ENCODE measurements around the gene DEXI. TPM values are rescaled to one million over a fixed set of nuclear protein-coding genes. Genes with fewer than 3 reads are reported as not detected.
A peak's percentile ranks its signal among the peaks of the same experiment; 100 is the strongest.
"Not testable (repeated sequence)": the region's sequence is repeated elsewhere in the genome, so short reads cannot be mapped to it uniquely, and the experiment has no call there.

DEXI gene
- total RNA-seq, 4 donors from 2014 or later = 56.8 to 71.5 (median 64.5) TPM

DNA sequence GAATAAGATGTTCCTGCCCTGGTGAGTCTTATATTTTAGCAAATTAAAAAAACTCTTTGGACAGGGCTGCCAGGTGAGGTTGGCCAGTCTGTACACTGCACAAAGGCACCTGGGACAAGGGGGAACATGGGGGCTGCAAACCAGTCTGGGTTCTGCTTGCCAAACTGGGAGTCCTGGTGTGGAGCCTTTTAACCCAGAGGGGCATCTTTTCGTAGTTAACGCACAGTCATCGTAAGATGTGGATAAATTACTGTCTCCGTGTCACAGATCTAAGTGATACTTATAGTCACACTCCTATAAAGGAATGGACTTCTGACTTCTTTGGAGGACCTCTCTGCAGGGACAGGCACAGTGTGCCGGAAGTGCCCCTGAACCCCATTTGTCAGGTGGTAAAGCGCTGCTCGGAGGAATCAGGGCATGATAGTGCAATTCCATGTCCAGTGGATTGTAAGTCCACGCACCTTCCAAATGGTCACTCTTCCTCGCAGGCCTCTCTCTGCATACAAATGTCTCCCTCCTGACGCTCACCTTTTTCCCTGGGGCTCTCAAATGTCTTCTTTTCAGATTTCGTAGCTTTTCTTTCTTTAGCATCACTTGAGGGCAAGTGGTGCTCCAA lies 14.7 kb downstream of the DEXI start:
- ATAC-seq (ENCODE audit: low FRiP score) (no peak), DNase-seq (ENCODE audit: low spot score) (no peak)
- TF ChIP-seq, protein P1, sequence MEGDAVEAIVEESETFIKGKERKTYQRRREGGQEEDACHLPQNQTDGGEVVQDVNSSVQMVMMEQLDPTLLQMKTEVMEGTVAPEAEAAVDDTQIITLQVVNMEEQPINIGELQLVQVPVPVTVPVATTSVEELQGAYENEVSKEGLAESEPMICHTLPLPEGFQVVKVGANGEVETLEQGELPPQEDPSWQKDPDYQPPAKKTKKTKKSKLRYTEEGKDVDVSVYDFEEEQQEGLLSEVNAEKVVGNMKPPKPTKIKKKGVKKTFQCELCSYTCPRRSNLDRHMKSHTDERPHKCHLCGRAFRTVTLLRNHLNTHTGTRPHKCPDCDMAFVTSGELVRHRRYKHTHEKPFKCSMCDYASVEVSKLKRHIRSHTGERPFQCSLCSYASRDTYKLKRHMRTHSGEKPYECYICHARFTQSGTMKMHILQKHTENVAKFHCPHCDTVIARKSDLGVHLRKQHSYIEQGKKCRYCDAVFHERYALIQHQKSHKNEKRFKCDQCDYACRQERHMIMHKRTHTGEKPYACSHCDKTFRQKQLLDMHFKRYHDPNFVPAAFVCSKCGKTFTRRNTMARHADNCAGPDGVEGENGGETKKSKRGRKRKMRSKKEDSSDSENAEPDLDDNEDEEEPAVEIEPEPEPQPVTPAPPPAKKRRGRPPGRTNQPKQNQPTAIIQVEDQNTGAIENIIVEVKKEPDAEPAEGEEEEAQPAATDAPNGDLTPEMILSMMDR (IDR thresholded peaks at IDR 0.05) = no peak

DNA sequence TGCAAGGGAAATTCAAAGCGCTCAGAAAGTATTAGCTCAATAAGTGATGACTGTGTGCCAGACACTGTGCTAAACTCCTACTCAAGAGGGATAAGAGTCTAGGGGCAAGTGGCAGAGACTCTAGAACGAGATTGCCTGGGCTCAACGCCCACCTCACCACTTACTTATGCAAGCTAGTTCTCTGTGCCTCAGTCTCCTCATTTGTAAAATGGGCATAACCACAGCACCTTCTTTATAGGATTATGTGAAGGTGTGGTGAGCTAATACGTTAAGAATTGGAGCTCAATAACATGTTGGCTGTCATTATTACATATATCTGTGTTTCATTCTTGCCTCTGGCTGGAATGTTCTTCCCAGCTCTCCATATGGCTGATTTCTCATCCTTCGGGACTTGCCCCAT lies 15.4 kb downstream of the DEXI start:
- DNase-seq (ENCODE audit: low spot score) = no peak
- no peak for ATAC-seq (ENCODE audit: low FRiP score)
- TF ChIP-seq, protein P1 (IDR thresholded peaks at IDR 0.05) = no peak

DNA sequence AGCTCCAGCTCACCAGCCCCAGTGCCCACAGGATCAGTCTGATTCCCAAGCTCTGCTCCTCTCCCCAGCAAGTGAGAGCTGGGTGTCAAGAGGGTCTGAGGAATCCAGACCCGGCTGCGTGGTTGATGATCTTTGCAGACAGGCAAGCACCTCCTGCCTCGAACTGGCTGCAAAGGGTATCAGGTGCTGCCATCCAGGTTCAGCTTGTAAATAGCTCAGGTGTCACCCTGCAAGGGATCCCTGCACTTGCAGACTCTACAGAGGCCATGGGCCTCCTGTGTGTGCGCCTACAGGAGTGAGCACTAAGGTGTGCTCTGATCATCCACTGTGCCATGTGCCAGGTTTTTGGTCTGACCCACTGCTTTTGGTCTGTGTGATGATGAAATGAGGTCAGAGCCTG lies 16.2 kb downstream of the DEXI start:
- ATAC-seq (ENCODE audit: low FRiP score) = no peak
- TF ChIP-seq, protein P1 (IDR thresholded peaks at IDR 0.05) = no peak
- DNase-seq (ENCODE audit: low spot score) = no peak

DNA sequence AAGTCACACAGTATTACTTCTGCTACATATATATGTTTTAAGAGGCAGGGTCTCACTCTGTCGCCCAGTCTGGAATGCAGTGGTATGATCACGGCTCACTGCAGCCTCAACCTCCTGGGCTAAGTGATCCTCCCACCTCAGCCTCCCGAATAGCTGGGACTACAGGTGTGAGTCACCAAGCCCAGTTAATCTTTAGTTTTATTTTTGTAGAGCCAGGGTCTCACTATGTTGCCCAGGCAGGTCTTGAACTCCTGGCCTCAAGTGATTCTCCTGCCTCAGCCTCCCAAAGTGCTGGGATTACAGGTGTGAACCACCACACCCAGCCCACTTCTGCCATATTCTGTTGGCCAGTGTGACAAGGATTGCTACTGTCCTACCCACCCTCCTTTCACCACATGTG lies 17.0 kb downstream of the DEXI start:
- ATAC-seq (ENCODE audit: low FRiP score); DNase-seq (ENCODE audit: low spot score): not testable (repeated sequence)

DNA sequence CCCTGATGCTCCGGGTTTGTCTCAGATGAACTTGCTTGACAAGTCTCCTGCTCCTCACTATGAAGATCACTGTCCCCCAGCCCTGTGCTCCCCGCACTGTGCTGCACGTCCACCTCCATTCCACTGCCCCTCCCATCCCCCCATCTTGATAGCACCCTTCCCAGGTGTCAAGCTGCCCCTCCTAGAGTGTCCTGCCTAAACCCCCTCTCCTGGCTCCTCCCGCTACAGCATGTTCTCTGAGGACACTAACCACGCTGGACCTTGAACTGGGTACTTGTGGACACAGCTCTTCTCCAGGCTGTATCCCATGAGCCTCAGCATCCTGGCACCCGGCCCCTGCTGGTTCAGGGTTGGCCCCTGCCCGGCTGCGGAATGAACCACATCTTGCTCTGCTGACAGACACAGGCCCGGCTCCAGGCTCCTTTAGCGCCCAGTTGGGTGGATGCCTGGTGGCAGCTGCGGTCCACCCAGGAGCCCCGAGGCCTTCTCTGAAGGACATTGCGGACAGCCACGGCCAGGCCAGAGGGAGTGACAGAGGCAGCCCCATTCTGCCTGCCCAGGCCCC lies 18.5 kb downstream of the DEXI start:
- ATAC-seq (ENCODE audit: low FRiP score) (no peak), DNase-seq (ENCODE audit: low spot score) (no peak)
- TF ChIP-seq, protein P1 (IDR thresholded peaks at IDR 0.05) = no peak

DNA sequence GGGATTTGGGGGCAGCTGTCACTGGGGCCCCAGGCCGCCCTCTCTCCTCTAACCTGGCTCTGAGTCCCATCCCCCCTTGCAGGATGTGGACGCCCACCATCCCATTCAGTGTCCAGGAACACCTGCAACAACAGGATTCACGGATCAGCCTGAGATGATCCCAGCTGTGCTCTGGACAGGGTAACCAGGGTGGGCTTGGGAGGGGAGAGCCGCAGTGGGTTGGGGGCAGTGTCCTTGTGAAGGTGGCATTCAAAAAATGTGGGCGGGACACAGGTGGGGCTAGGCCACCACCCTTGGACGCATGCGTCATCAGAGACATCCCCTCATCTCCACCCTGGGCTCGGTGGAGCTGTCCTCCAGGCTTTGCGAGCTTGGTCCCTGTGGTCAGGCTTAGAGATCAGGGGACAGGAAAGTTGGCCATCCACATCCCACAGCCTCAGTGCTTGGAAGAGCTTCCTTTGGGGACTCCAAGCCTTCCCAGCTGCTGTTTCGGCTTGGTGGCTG lies 19.1 kb downstream of the DEXI start:
- TF ChIP-seq, protein P1 (IDR thresholded peaks at IDR 0.05) = no peak
- DNase-seq (ENCODE audit: low spot score) = no peak
- ATAC-seq (ENCODE audit: low FRiP score) = no peak

DNA sequence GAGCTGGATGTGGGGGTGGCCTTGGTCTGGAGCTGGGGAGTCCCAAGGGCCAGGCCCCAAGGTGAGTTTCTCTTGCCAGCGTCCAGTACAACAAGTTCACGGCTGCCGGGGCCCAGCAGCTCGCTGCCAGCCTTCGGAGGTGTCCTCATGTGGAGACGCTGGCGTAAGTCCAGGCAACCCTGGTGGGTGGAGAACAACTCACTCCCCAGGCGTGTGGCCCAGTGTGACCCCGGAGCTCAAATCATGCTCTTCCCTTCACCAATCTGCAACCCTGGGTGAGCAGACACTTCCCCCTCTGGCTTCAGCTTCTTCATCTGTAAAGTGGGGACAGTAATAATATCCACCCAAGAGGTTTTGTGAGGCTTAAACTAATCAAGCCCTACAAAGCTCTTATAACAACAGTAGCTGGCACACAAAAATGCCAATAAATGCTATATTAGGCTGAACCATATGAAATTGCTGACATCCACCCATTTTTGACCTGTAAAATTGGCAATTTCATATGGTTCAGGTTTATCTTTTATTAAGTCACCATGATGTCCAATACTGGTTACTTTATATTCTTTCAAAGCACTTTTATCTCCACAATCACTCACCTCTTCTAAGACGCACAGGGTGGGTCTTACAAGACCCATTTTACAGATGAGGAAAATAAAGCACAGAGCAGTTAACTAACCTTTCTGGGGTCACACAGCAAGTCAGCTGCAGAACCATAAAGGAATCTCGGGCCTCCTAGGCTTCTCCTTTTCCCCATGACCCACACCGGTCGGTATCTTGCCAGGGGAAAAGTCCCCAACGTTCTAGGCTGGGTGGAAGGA lies 19.7 kb downstream of the DEXI start:
- TF ChIP-seq, protein P1 (IDR thresholded peaks at IDR 0.05) = no peak
- DNase-seq (ENCODE audit: low spot score) (peak; percentile 80), ATAC-seq (ENCODE audit: low FRiP score) (peak; percentile 57)

Measured in omental fat pad (tissue), 4 donors.